Vagina (tissue), 2 donors: ENCODE data around the gene OR10H5.

Experiments used
- CTCF ChIP-seq, 3 experiments: fragments of 450-650 bp in 2 of 3; fragments of 200-600 bp in 1 of 3; sonication (generic) in 1 of 3; IDR thresholded peaks; one replicate each; pipeline ENCODE4 v1.5.1; 2017 to 2019; ENCODE audit warnings: antibody characterized with exemption in 3 of 3, mild to moderate bottlenecking in 2 of 3, moderate library complexity in 2 of 3
- POLR2A ChIP-seq, 2 donors: fragments of 450-650 bp; IDR thresholded peaks; one replicate each; pipeline ENCODE4 v1.6.1; 2017; ENCODE audit warnings: antibody characterized with exemption in 2 of 2, mild to moderate bottlenecking in 2 of 2, moderate library complexity in 2 of 2
- POLR2AphosphoS5 ChIP-seq, 2 donors: sonication (generic); formaldehyde crosslinking; IDR thresholded peaks; one replicate each; pipeline ENCODE4 v1.9.0; 2017; ENCODE audit warnings: antibody characterized with exemption in 2 of 2, mild to moderate bottlenecking in 2 of 2, low read depth in 1 of 2; ENCODE audit not compliant: insufficient read depth in 1 of 2

- no peak for TF ChIP-seq POLR2AphosphoS5 (IDR thresholded peaks at IDR 0.05; ENCODE audit: insufficient read depth in 1 of 2, low read depth in 1 of 2)
- TF ChIP-seq POLR2A (IDR thresholded peaks at IDR 0.05), result no peak
- TF ChIP-seq CTCF (IDR thresholded peaks at IDR 0.05), result no peak
Measured at GRCh38 chr19:15811476-15811875, 24.0 kb downstream of the OR10H5 start.
